ENCODE data around the gene VAV2.

VAV2 gene

DNA sequence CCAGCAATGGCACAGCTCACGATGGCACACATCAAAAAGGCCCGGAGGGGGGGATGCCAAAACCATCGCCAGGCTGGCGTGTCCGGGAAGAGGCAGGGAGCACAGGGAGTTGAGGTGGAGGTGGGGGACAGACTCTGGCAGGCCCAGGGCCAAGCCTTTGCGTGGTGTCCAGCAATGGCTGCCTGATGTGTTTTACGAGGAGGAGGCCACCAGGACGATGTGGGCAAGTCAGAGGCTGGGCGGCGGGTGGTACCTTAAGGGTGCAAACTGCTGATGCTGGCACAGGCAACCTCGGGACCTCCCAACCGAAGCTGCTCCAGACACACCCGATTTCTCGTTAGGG is 4.7 kb downstream of the VAV2 start:
- TF ChIP-seq, protein P1, sequence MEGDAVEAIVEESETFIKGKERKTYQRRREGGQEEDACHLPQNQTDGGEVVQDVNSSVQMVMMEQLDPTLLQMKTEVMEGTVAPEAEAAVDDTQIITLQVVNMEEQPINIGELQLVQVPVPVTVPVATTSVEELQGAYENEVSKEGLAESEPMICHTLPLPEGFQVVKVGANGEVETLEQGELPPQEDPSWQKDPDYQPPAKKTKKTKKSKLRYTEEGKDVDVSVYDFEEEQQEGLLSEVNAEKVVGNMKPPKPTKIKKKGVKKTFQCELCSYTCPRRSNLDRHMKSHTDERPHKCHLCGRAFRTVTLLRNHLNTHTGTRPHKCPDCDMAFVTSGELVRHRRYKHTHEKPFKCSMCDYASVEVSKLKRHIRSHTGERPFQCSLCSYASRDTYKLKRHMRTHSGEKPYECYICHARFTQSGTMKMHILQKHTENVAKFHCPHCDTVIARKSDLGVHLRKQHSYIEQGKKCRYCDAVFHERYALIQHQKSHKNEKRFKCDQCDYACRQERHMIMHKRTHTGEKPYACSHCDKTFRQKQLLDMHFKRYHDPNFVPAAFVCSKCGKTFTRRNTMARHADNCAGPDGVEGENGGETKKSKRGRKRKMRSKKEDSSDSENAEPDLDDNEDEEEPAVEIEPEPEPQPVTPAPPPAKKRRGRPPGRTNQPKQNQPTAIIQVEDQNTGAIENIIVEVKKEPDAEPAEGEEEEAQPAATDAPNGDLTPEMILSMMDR (IDR thresholded peaks at IDR 0.05; ENCODE audit: extremely low read depth, insufficient read depth, missing control alignments): no peak
- DNase-seq (ENCODE audit: low spot score): no peak
- in situ Hi-C loops (cut with MboI; ENCODE audit: low pct_unique_long_range_greater_than_20kb, low sequenced_read_pairs, unreplicated experiment): no loop called here

DNA sequence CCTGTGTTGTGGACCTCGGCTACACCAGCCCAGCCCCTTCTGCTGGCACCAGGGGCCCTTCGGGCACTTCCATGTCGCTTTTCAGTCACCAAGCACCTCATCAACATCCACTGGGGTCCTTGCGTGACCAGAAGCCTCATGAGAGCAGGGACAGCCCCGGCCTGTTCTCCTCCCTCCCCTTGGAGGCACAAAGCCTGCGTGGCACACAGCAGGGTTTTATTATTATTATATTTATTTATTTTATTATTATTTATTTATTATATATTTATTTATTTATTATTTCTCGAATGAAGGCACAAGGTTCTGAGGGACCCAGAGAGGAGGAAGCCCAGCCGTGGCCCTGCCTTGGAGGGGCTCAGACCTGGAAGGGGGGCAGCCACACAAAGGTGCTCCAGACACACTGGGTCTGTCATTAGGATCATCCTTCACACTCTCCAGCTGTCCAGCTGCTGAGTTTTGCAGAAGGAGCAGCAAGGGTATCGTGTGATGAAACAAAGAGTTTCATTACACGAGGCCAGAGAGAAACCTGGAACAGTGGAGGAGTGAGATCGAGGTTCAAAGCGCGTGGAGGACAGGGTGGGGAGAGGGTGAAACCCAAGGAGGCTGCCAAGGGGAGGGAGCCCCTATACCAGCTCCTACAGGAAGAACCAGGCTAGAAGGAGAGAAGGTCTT is 5.2 kb downstream of the VAV2 start:
- DNase-seq (ENCODE audit: low spot score): no peak
- TF ChIP-seq, protein P1 (IDR thresholded peaks at IDR 0.05; ENCODE audit: extremely low read depth, insufficient read depth, missing control alignments): no peak
- in situ Hi-C loops (cut with MboI; ENCODE audit: low pct_unique_long_range_greater_than_20kb, low sequenced_read_pairs, unreplicated experiment): no loop called here

DNA sequence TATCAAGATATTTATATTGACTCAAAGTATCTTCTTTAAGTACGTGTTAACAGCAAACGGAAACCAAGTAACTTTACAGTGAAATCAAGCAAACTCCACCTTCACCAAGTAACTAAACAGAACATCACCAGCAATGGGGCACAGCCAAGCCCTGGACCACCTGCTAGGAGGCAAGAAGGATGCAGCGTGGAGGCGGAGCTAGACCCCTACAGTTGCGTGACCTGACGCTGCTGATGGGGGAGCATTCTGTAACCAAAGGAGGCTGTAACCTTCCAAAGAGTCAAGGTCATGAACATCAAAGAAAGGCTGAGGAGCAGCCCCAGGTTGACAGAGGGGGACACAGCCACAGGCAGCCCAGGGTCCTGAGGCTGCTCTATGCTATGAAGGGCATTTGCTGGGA is 6.1 kb downstream of the VAV2 start:
- in situ Hi-C loops (cut with MboI; ENCODE audit: low pct_unique_long_range_greater_than_20kb, low sequenced_read_pairs, unreplicated experiment): no loop called here
- TF ChIP-seq, protein P1 (IDR thresholded peaks at IDR 0.05; ENCODE audit: extremely low read depth, insufficient read depth, missing control alignments): no peak
- no peak for DNase-seq (ENCODE audit: low spot score)

DNA sequence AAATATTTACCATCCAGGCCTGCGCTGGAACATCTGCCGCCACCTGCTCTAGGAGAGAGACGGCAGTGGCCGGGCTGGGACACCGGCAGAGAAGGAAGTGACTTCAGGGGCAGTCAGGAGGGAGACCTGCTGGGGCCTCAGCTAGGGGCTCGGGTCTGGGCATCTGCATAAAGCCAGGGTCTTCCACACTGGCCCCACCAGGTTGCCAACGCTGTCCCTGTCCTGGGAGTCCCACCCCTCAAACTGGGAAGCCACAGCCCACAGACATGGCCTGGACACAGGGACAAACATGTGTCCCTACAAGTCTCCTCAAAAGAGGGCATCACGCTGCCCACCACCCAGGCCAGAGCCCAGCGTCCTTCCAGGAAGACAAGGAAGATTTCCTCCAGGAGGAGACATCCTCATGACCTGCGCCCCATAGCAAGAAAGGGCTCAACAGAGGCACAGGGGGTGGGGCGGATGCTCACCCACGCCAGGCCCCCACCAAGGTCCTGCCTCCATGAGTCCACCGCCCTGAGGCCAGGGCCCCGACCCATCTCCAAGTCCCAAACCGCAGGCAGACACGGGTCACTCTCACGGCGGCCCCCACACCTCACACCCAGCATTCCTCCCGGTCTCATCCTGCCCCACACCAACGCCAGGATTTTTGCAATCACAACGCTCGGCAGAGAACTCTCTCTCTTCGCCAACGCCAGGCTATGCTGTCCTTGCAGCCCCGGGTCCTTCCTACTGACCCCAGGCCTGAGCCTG is 9.0 kb downstream of the VAV2 start:
- in situ Hi-C loops (cut with MboI; ENCODE audit: low pct_unique_long_range_greater_than_20kb, low sequenced_read_pairs, unreplicated experiment): no loop called here
- DNase-seq (ENCODE audit: low spot score): no peak
- TF ChIP-seq, protein P1 (IDR thresholded peaks at IDR 0.05; ENCODE audit: extremely low read depth, insufficient read depth, missing control alignments): no peak

DNA sequence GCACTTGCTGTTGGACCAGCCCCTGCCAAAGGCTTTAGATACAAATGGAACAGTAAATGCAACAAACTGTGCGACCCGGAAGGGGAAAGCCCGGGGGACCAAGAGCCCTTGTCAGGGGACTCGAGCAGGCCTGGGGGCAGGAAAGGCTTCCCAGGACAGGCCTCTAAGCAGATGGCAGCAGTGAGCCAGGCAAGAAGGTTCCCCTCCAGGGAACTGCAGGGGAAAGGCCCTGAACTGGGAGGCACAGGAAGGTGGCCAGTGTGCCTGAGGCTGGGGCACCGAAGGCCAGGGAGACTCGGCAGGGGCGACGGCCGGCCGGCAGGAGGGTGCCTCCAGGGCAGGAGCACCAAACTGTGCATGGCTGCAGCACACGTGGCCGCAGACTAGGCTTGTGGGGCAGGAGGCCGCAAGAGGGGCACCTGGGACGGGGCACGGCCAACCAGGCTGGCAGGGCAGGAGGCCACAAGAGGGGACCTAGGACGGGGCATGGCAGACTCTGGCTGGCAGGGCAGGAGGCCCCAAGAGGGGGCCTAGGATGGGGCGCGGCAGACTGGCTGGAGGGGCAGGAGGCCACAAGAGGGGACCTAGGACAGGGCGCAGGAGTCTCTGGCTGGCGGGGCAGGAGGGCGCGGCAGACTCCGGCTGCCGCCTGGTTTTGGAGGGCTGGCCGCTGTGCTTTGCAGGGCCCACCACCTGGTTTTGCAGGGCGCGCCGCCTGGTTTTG is 10.0 kb downstream of the VAV2 start:
- DNase-seq (ENCODE audit: low spot score): no peak
- in situ Hi-C loops (cut with MboI; ENCODE audit: low pct_unique_long_range_greater_than_20kb, low sequenced_read_pairs, unreplicated experiment): no loop called here
- TF ChIP-seq, protein P1 (IDR thresholded peaks at IDR 0.05; ENCODE audit: extremely low read depth, insufficient read depth, missing control alignments): no peak

DNA sequence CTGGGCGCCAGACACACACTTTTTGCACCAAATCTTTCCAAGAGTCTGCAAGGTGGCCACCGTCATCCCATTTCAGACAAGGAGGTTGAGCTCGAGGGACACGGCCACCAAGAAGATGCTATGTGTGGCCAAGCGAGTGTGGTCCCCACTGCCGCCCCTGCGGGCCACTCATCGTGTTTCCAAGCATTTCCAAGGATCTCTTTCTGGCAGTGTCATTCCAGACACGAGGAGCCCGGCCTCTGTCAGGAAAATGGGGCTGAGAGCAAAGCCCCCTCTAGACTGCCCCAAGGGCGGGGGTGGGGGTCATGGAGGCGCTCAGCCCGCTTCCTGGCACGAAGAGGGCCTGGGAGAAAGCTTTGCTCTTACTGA is 10.6 kb downstream of the VAV2 start:
- TF ChIP-seq, protein P1 (IDR thresholded peaks at IDR 0.05; ENCODE audit: extremely low read depth, insufficient read depth, missing control alignments): no peak
- DNase-seq (ENCODE audit: low spot score): no peak
- in situ Hi-C loops (cut with MboI; ENCODE audit: low pct_unique_long_range_greater_than_20kb, low sequenced_read_pairs, unreplicated experiment): no loop called here

Data from GM13977 (cell line).